Mucosa of stomach (tissue), 1 donor: Measurements from ENCODE around the gene ZFR2.

Experiments
- H3K27me3 ChIP-seq: one replicate; pipeline ENCODE4 v1.7.0; 2013; ENCODE audit warnings: mild to moderate bottlenecking, low read length; ENCODE audit not compliant: control insufficient read depth, insufficient read depth
- H3K36me3 ChIP-seq: one replicate; pipeline ENCODE4 v1.7.0; 2013; ENCODE audit warnings: low read length; ENCODE audit not compliant: control insufficient read depth, insufficient read depth
- H3K4me1 ChIP-seq: one replicate; pipeline ENCODE4 v1.7.0; 2013; ENCODE audit warnings: mild to moderate bottlenecking, low read length; ENCODE audit not compliant: control insufficient read depth, insufficient read depth
- H3K4me3 ChIP-seq: one replicate; pipeline ENCODE4 v1.7.0; 2013; ENCODE audit warnings: low read length
- H3K9ac ChIP-seq: one replicate; pipeline ENCODE4 v1.7.0; 2013; ENCODE audit warnings: mild to moderate bottlenecking, low read length, moderate library complexity
- H3K9me3 ChIP-seq: one replicate; pipeline ENCODE4 v1.7.0; 2013; ENCODE audit warnings: mild to moderate bottlenecking, low read length, moderate library complexity; ENCODE audit not compliant: control insufficient read depth
- donor health status: Pancreatic carcinoma.

ZFR2 gene

GRCh38 chr19:3849092-3849491 lies 19.7 kb downstream of the ZFR2 start:
- H3K36me3 ChIP-seq = no peaks in the 10 kb centered on the region
- no peaks in the 10 kb centered on the region for H3K4me1 ChIP-seq
- H3K27me3 ChIP-seq = no peaks in the 10 kb centered on the region
- H3K4me3 ChIP-seq = no peak overlapping the region
- no peak overlapping the region for H3K9ac ChIP-seq
- peaks cover 4% of the 10 kb centered on the region for H3K9me3 ChIP-seq

GRCh38 chr19:3844596-3844995 lies 24.2 kb downstream of the ZFR2 start:
- Histone ChIP-seq H3K27me3 (no peaks in the 10 kb centered on the region), H3K4me1 (no peaks in the 10 kb centered on the region), H3K4me3 (no peak overlapping the region), H3K9ac (no peak overlapping the region), H3K9me3 (no peaks in the 10 kb centered on the region), H3K36me3 (no peaks in the 10 kb centered on the region)

DNA sequence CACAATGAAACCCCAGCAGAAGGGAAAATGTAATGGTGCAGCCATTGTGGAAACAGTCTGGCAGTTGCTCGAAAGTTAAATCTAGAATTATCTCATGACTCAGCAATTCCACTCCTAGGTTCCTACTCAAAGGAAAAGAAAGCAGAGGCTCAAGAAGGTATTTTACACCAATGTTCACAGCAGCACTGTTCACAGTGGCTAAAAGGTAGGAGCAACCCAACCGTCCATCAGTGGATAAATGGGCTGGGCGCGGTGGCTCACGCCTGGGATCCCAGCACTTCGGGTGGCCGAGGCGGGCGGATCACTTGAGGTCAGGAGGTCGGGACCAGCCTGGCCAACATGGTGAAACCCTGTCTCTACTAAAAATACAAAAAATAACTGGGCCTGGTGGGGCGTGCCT lies 25.9 kb downstream of the ZFR2 start:
- Histone ChIP-seq H3K4me1 (no peaks in the 10 kb centered on the region), H3K4me3 (no peak overlapping the region), H3K36me3 (no peaks in the 10 kb centered on the region), H3K27me3 (no peaks in the 10 kb centered on the region), H3K9ac (no peak overlapping the region), H3K9me3 (no peaks in the 10 kb centered on the region)

DNA sequence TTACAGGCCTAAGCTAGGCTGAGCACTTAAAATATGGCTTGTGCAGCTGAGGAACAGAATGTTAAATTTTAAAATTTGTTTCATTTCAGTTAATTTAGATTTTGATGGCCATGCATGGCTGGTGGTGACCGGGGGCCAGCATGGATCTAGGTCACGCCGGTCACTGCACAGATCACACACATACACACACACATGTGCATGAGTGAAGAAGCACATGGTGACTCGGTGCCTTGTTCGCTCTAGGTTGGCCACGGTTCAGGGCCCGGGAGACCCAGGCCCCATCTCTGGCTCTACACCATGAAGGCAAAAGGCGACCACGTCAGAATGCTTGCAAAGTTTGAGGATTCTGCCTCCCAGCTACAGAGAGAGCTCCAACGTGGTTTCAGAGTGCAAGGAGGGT lies 28.0 kb downstream of the ZFR2 start:
- no peaks in the 10 kb centered on the region for H3K9me3 ChIP-seq
- H3K9ac ChIP-seq = no peak overlapping the region
- no peaks in the 10 kb centered on the region for H3K4me1 ChIP-seq
- H3K4me3 ChIP-seq = no peak overlapping the region
- no peaks in the 10 kb centered on the region for H3K36me3 ChIP-seq
- no peaks in the 10 kb centered on the region for H3K27me3 ChIP-seq

DNA sequence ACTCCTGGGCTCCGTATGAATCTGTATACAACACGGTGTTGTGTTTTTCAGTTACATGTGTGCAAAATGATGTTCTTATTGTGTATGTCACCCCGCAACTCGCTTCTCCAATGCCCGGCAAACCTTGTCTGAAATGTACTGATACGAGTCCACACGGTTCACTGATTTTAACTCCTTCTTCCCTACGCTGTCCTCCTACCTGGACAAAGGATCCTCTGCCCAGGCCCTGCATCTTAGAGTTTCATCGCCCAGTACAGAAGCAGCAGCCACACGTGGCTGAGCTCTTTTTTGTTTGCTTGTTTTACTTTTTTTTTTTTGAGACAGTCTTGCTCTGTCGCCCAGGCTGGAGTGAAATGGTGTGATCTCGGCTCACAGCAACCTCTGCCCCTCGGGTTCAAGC lies 28.9 kb downstream of the ZFR2 start:
- Histone ChIP-seq H3K4me1 (no peaks in the 10 kb centered on the region), H3K27me3 (no peaks in the 10 kb centered on the region), H3K4me3 (no peak overlapping the region), H3K9ac (no peak overlapping the region), H3K36me3 (no peaks in the 10 kb centered on the region), H3K9me3 (no peaks in the 10 kb centered on the region)

DNA sequence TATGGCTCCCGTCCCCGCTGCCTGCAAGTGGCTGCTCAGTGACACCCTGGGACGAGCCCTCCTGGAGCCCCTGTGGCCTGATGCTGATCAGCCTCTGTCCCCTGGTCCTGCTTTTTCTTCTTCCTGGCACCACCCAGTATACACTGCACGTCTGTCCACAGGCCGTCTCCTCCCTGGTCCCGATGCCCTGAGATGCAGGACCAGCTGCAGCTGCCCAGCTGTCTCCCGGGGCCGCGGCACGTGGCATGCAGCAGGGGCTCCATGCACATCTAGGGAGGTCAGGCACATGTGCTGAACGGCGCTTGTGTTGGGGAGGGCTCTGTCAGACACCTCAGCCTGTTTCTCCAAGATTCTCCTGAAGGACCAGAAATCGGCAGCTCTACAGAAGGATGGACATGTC lies 30.2 kb downstream of the ZFR2 start:
- Histone ChIP-seq H3K4me3 (no peak overlapping the region), H3K9ac (no peak overlapping the region), H3K4me1 (no peaks in the 10 kb centered on the region), H3K27me3 (no peaks in the 10 kb centered on the region), H3K36me3 (no peaks in the 10 kb centered on the region), H3K9me3 (no peaks in the 10 kb centered on the region)

DNA sequence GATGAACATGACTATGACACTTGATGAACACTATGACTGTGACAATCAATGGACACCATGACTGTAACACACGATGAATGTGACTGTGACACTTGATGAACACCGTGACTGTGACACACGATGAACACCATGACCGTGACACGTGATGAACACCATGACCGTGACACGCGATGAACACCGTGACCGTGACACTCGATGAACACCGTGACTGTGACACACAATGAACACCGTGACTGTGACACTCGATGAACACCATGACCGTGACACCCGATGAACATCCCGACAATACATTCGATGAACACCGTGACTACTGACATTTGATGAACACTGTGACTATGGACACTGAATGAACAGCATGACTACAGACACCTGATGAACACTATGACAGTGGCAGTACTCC lies 30.9 kb downstream of the ZFR2 start:
- no peaks in the 10 kb centered on the region for H3K27me3 ChIP-seq
- no peak overlapping the region for H3K9ac ChIP-seq
- no peaks in the 10 kb centered on the region for H3K4me1 ChIP-seq
- H3K9me3 ChIP-seq = no peaks in the 10 kb centered on the region
- no peak overlapping the region for H3K4me3 ChIP-seq
- H3K36me3 ChIP-seq = no peaks in the 10 kb centered on the region

DNA sequence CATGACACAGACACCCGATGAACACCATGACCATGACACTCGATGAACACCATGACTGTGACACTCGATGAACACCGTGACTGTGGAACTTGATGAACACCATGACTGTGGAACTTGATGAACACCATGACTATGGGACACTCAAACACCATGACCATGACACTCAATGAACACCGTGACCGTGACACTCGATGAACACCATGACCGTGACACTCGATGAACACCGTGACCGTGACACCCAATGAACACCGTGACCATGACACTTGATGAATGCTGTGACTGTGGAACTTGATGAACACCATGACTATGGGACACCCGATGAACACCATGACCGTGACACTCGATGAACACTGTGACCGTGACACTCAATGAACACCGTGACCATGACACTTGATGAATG lies 31.5 kb downstream of the ZFR2 start:
- Histone ChIP-seq H3K4me1 (no peaks in the 10 kb centered on the region), H3K27me3 (no peaks in the 10 kb centered on the region), H3K9ac (no peak overlapping the region), H3K4me3 (no peak overlapping the region), H3K9me3 (no peaks in the 10 kb centered on the region), H3K36me3 (no peaks in the 10 kb centered on the region)

DNA sequence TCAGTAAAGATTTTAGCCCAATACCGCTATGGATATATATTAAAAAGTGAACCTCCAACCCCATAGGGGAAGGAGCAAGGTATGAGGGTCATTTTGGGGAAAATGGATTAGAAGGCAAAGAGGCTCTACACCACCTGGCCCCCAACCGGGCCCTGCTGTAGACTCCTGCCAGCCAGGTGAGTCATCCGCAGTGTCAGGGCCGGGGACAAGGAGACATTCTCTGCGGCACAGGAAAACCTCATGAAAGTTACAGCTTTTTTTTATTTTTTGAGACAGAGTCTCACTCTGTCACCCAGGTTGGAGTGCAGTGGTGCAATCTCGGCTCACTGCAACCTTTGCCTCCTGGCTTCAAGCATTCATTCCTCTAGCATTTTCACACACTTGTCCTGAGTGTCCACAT lies 32.0 kb downstream of the ZFR2 start:
- H3K36me3 ChIP-seq = no peaks in the 10 kb centered on the region
- no peaks in the 10 kb centered on the region for H3K27me3 ChIP-seq
- H3K9ac ChIP-seq = no peak overlapping the region
- H3K9me3 ChIP-seq = no peaks in the 10 kb centered on the region
- no peaks in the 10 kb centered on the region for H3K4me1 ChIP-seq
- H3K4me3 ChIP-seq = no peak overlapping the region

- no peak overlapping the region for H3K9ac ChIP-seq
- no peak overlapping the region for H3K4me3 ChIP-seq
- no peaks in the 10 kb centered on the region for H3K27me3 ChIP-seq
- no peaks in the 10 kb centered on the region for H3K36me3 ChIP-seq
- no peaks in the 10 kb centered on the region for H3K4me1 ChIP-seq
- H3K9me3 ChIP-seq = no peaks in the 10 kb centered on the region
Measured at GRCh38 chr19:3835055-3835435, 33.8 kb downstream of the ZFR2 start.

DNA sequence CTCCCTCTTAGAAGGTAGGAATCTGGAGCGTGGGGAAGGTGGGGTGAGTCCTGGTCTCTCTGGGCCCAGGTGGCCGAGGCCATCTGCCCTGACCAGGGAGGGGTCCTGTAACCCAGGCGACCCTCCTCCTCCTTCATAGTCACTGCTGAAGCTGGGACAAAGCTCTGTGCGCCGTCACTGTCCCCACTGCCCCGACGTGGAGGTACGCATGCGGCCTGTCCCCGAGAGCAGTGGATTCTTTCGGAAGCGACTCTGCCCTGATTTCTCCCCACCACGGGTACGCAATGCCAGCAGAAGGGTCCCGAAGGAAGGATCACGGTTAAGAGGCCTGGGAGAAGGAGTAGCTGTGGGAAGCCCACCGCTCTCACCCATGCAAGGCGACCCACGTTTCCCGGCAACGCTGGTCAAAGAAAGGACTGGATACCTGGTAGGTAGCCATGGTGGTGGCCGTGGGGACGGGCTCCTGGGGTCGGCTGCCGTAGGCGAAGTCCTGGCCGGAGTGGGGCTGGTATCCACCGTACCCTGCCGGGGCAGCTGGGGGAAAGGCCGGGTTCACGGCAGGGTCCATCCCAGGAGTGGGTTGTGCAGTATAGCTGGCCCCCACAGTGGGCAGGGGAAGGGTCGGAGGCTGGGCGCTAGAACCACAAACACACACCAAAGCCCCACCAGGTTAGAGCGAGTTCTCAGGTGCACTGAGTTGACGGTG lies 34.3 kb downstream of the ZFR2 start:
- H3K36me3 ChIP-seq = no peaks in the 10 kb centered on the region
- H3K27me3 ChIP-seq = no peaks in the 10 kb centered on the region
- H3K4me1 ChIP-seq = no peaks in the 10 kb centered on the region

DNA sequence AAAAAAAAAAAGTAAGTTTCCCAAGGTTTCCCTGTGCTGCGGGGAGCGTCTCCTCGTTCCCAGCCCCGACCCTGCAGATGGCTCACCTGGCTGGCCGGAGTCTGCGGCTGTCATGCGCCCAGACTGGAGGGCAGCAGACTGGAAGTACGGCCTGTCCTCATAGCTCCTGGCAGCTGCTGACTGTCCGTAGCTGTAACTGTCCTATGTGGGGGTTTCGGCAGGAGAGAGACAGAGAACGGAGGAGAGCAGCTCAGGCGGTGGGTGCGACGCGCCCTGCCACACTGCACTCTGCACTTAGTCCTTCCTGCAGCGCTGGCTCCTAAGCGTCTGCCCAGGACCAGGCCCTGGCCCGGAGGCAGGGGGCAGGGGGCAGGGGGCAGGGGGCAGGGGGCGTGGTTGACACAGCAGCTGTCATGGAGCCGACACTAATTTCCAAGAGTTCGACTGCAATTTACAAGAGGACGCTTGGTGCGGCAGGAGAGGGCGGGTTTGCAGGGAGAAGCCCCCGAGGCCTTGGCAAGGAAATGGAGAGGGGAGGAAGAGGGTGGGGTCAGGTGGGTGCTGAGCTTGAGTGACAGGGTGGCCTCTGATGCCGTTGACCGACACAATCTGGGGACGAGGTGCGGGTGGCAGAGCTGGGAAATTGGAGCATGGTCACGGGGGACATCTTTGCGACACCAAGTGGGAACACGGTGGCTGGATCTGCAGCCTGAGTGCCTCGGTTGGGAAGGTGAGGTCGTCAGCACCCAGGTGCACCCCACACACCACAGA lies 35.1 kb downstream of the ZFR2 start:
- H3K36me3 ChIP-seq = no peaks in the 10 kb centered on the region
- H3K4me1 ChIP-seq = no peaks in the 10 kb centered on the region
- no peak overlapping the region for H3K4me3 ChIP-seq
- H3K9ac ChIP-seq = no peak overlapping the region
- no peaks in the 10 kb centered on the region for H3K9me3 ChIP-seq
- H3K27me3 ChIP-seq = no peaks in the 10 kb centered on the region

More for the DNA sequence above, 34.3 kb downstream of the ZFR2 start:
- H3K9me3 ChIP-seq = no peaks in the 10 kb centered on the region
- H3K9ac ChIP-seq = no peak overlapping the region
- H3K4me3 ChIP-seq = no peak overlapping the region
